GM21447 (cell line): Measurements from ENCODE around the gene ZNF177.
A peak's percentile ranks its signal among the peaks of the same experiment; 100 is the strongest.
"Not testable (repeated sequence)": the region's sequence is repeated elsewhere in the genome, so short reads cannot be mapped to it uniquely, and the experiment has no call there.

ENCODE experiments used
- ATAC-seq: cut with Tn5 transposase; IDR thresholded peaks from one replicate; pipeline ENCODE4 v1.9.1; 2021; ENCODE audit not compliant: unreplicated experiment

The ZNF177 gene

GRCh38 chr19:9362905-9363304, at the start of gene ZNF177:
ZNF177 (plus strand) TSS chr19:9363013; CDS start chr19:9378312, 15,299 bp downstream.
- no peak for ATAC-seq

- ATAC-seq, result no peak
Observed at GRCh38 chr19:9313756-9314155, 49.1 kb upstream of the ZNF177 start.

- ATAC-seq, result no peak
Observed at GRCh38 chr19:9321338-9321737, 41.5 kb upstream of the ZNF177 start.

- not testable (repeated sequence) for ATAC-seq
Observed at GRCh38 chr19:9321756-9322155, 41.1 kb upstream of the ZNF177 start.

GRCh38 chr19:9322201-9322600, 40.6 kb upstream of the ZNF177 start:
- ATAC-seq, result not testable (repeated sequence)

GRCh38 chr19:9323557-9323918, 39.3 kb upstream of the ZNF177 start:
- ATAC-seq, result peak; percentile 25

GRCh38 chr19:9323919-9324583, 38.8 kb upstream of the ZNF177 start, which contains the start of gene ZNF559:
ZNF559 (plus strand) TSS chr19:9324179; CDS start chr19:9338550, 14,371 bp downstream.
- ATAC-seq, result peak; percentile 97

GRCh38 chr19:9324584-9324962, 38.2 kb upstream of the ZNF177 start:
- ATAC-seq, result no peak

GRCh38 chr19:9329999-9330398, 32.8 kb upstream of the ZNF177 start:
- ATAC-seq, result no peak

- no peak for ATAC-seq
Observed at GRCh38 chr19:9342610-9343304, 20.1 kb upstream of the ZNF177 start.

GRCh38 chr19:9345005-9345404, 17.8 kb upstream of the ZNF177 start:
- ATAC-seq, result no peak

- ATAC-seq, result no peak
Observed at GRCh38 chr19:9348253-9348652, 14.6 kb upstream of the ZNF177 start.

GRCh38 chr19:9348671-9349070, 14.1 kb upstream of the ZNF177 start:
- no peak for ATAC-seq

GRCh38 chr19:9352505-9352904, 10.3 kb upstream of the ZNF177 start:
- ATAC-seq, result no peak

- no peak for ATAC-seq
Observed at GRCh38 chr19:9353011-9353410, 9.8 kb upstream of the ZNF177 start.

- no peak for ATAC-seq
Observed at GRCh38 chr19:9354651-9355050, 8.2 kb upstream of the ZNF177 start.

- ATAC-seq, result no peak
Observed at GRCh38 chr19:9370738-9371619, 8.2 kb downstream of the ZNF177 start.

GRCh38 chr19:9381361-9381785, 18.6 kb downstream of the ZNF177 start:
- no peak for ATAC-seq

GRCh38 chr19:9406798-9407352, 44.1 kb downstream of the ZNF177 start:
- no peak for ATAC-seq

- no peak for ATAC-seq
Observed at GRCh38 chr19:9407827-9408226, 45.0 kb downstream of the ZNF177 start.

GRCh38 chr19:9413240-9413954, 50.6 kb downstream of the ZNF177 start:
- no peak for ATAC-seq
